HG03280 (cell line): ENCODE data around the gene PHACTR4.
"Not testable (repeated sequence)": the region's sequence is repeated elsewhere in the genome, so short reads cannot be mapped to it uniquely, and the experiment has no call there.

Source experiments
- ATAC-seq: cut with Tn5 transposase; IDR thresholded peaks from one replicate; pipeline ENCODE4 v1.9.1; 2021; ENCODE audit warnings: mild to moderate bottlenecking, moderate library complexity; ENCODE audit not compliant: unreplicated experiment

PHACTR4 gene

DNA sequence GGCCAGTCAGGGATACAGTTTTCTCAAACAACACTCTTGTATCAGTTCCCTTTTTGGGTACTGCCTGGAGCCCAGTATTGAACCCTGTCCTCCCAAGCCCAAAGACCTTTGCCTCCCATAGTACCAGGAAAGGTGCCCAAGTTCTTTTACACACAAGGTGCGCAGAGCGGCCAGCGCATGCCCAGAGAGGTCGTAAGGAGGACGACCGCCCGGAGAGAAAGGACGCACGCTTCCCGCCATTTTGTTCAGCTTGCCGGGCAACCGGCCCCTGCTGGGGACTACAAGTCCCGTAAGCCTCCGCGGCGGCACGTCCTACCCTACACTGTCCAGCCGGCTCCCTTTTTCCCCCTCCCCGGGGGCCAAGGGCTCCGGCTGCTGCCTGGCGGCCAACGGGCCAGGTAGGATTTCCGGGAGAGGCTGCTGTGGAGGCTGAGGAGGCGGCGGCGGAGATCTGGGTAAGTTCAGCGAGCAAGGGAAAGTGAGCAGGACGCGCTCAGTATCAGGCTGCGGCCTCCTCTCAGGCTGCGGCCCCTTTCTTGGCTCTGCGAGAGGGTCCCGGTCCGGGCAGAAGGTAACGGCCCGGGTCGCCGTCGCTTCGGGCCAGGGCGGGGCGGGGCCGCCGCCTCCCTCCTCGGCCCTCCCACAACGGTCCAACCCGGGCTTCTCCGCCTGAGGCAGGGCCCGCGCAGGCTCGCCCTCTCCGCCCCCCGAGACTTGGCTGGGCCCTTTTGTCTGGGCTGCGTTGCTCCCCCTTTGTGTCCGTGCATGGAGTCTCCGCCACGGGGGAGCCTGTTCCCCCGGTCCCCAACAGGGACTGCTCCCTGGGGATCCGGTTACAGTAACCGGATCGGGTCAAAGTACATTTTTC is at the start of gene PHACTR4:
Gene PHACTR4, plus strand, starts transcription at position 370 of the 868 bp plus-strand sequence. CDS start 37,708 bp downstream, outside the sequence.
- peak; percentile 88 for ATAC-seq

GRCh38 chr1:28322194-28322593 is 47.3 kb upstream of the PHACTR4 start:
- ATAC-seq = no peak

DNA sequence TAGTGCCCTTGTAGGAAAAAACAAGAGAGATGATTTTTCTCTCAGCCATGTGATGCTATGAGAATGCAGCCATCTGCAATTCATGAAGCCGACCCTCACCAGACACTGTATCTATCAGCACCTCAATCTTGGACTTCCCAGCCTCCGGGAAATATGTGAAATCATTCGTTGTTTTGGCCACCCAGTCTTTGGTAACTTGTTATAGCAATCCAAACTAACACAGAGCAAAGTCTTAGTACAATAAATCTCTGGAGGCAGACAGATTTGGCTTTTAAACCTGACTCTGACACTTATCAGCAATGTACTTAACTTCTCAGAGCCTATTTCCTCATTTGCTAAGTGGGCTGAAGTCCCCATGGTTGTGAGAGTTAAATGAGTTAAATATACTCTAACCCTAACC is 45.8 kb upstream of the PHACTR4 start:
- ATAC-seq = no peak

- ATAC-seq = no peak
These were observed 43.0 kb upstream of the PHACTR4 start for GRCh38 chr1:28326515-28326914.

DNA sequence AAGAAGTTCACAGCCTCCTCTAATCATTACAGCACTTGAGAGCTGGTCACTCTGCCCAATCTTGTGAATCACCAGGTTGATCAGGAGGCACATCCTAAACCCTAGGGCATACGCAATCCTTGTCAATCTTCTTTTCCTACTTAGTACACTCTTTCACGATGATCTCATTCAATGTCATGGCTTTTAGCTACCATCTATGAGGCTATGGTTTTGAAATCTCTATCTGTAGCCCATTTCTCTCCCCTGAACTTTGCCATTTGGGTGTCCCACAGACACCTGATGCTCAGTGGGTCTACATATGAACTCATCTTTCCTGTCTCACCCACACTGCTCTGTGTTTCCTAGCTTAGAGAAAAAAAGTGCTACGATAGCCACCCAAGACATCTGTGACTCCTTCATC is 42.6 kb upstream of the PHACTR4 start:
- no peak for ATAC-seq

- not testable (repeated sequence) for ATAC-seq
These were observed 42.1 kb upstream of the PHACTR4 start for GRCh38 chr1:28327431-28327830.

DNA sequence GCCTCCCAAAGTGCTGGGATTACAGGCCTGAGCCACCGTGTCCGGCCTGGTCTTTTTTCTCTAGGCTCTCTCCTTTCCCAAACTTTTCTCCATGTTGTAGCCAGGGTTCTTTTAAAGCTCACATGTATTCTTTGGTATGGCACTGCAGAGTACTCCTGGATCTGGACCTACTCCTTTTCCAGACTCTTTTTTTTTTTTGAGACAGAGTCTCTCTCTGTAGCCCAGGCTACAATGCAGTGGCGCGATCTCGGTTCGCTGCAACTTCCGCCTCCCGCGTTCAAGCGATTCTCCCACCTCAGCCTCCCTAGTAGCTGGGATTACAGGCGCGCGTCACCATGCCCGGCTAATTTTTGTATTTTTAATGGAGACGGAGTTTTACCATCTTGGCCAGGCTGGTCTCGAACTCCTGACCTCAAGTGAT is 41.3 kb upstream of the PHACTR4 start:
- ATAC-seq = no peak

GRCh38 chr1:28329395-28330153 is 40.0 kb upstream of the PHACTR4 start:
- ATAC-seq = peak; percentile 22

GRCh38 chr1:28338897-28339296 is 30.6 kb upstream of the PHACTR4 start:
- ATAC-seq = no peak

DNA sequence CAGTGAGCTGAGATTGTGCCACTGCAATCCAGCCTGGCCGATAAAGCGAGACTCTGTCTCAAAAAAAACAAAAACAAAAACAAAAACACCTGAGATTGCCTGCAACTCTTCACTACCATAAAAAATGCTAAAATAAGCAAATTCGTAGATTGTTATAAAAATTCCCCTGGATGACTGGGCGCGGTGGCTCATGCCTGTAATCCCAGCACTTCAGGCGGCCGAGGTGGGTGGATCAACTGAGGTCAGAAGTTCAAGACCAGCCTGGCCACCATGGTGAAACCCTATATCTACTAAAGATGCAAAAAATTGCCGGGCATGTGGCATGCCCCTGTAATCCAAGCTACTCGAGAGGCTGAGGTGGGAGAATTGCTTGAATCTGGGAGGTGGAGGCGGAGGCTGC is 30.0 kb upstream of the PHACTR4 start:
- no peak for ATAC-seq

DNA sequence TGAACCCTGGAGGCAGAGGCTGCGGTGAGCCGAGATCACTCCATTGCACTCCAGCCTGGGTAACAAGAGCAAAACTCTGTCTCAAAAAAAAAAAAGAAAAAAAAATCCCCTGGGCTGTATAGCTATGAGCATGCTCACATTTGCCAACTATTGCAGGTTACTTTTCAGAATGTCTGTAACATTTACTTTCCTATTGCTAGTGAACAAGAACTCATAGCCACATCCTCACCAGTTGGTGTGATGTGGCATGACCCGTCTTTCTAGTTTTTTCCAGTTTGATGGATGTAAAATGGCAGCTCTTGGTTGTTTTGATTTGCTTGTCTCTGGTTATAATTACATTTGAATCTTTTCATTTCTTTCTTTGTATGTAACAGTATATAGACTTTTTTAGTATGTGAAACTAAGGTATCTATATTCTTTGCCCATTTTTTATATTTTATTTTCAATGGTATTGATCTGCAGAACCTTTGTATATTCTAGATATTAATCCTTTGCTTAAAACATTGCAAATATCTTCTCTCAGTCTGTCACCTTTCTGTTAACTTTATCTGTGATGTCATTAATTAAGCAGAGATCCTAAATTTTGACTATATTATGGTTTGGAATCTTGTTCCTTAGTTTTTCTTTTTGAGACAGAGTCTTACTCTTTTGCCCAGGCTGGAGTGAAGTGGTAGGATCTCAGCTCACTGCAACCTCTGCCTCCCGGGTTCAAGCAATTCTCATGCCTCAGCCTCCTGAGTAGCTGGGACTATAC is 29.1 kb upstream of the PHACTR4 start:
- ATAC-seq = no peak

GRCh38 chr1:28341591-28341990 is 27.9 kb upstream of the PHACTR4 start:
- no peak for ATAC-seq

DNA sequence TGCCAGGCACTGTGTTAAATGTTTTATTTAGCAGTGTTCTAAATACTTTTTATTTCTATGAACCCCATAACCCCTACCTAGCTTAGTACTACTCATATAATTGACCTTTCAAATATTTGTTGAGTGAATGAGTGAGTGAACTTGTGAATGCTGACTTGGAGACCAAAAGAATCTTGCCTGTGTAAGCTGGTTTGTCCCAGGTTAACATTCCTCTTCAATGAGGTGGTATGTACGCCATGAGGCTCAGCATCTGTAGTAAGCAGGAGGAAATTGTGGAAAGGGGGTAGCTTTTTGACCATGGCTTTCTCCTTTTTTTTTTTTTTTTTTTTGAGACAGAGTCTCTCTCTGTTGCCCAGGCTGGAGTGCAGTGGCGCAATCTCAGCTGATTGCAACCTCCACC is 26.1 kb upstream of the PHACTR4 start:
- no peak for ATAC-seq

DNA sequence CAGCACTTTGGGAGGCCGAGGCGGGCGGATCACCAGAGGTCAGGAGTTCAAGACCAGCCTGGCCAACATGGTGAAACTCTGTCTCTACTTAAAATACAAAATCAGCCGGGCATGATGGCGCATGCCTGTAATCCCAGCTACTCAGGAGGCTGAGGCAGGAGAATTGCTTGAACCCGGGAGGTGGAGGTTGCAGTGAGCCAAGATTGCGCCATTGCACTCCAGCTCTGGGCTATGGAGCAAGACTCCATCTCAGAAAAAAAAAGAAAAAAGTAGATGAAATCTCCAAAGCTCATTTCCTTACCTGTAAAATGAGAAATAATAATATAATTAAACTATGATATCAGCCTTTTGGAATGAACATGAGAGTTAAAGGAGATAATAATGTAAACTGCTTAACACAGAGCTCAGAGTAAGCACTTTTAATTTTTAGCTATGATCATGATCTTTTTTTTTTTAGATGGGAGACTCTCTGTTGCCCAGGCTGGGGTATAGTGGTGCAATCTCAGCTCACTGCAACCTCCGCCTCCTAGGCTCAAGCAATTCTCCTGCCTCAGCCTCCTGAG is 16.2 kb upstream of the PHACTR4 start:
- not testable (repeated sequence) for ATAC-seq

- ATAC-seq = no peak
These were observed 15.4 kb upstream of the PHACTR4 start for GRCh38 chr1:28354121-28354520.

DNA sequence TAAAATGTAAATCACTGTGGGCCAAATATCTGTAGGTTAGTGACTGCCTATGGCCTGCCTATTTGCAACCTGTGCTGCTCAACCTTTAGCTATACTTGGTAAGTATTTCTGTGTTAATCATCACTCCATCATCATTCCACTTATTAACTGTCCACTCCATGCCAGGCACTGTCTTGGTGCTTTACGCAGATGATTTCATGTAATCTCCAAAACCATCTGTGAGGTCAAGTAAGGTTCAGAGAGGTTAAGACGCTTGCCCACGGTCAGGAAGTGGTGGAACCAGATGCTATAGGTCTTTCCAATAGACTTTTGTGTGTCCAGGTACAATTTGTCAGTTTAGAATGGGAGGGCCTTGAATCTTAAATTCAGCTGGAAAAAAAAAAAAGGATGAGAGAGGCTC is 10.8 kb upstream of the PHACTR4 start:
- no peak for ATAC-seq

DNA sequence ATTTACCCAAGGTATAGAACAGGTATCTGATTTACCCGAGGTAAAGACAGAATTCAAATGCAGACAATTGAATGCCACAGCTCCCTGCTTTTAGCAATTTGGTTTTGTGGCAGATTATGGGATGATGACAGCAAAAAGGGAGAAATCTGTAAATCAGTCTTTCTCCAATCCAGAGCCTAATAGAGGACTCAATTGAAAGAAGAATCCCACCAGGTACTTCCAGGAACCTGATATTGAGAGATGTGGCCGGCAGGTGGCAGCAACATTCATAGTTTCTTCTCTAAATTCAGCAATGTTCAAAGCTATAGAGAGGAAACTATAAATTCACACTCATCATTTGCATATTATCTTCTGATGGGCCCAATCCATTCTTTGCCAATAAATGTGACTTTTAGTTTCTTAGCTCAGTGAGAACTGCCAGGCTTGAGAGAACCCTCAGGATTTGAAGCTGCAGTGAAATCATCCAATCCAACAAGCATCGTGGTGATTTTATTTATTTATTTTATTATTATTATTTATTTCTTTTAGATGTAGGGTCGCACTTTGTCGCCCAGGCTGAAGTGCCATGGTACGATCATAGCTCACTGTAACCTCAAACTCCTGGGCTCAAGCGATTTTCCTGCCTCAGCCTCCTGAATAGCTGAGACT is 9.8 kb upstream of the PHACTR4 start:
- ATAC-seq = no peak

DNA sequence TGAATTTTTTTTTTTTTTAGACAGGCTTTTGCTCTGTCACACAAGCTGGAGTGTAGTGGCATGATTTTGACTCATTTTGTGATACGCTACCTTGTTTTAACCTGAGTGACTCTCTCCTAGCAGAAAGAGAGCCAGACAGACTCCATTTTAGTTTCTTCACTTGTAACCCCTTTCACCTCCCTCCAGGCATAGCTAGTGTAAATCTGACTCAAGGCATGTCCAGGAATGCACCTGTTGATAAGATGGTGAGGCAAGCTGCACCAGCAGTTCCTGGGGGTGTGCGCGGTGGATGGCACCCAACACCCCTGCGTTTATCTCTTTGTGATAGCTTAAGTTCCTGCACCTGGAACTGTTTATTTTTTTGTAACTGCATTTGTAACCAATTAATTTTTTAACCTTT is 4.7 kb upstream of the PHACTR4 start:
- ATAC-seq = no peak

- ATAC-seq = no peak
These were observed 3.7 kb upstream of the PHACTR4 start for GRCh38 chr1:28365864-28366263.

GRCh38 chr1:28368608-28369007 is 932 bp upstream of the PHACTR4 start:
- ATAC-seq = not testable (repeated sequence)
